ENCODE data around the gene LBHD2.
"Not testable (repeated sequence)": the region's sequence is repeated elsewhere in the genome, so short reads cannot be mapped to it uniquely, and the experiment has no call there.

LBHD2 gene

GRCh38 chr14:103112400-103113243 is 28.6 kb downstream of the LBHD2 start:
- no peak overlapping the region for H3K4me3 ChIP-seq (replicated peaks; ENCODE audit: low read depth, low read length)
- DNase-seq (ENCODE audit: low read depth) = no peak
- TF ChIP-seq CTCF (IDR thresholded peaks at IDR 0.05; ENCODE audit: low read length, missing control alignments) = no peak

- TF ChIP-seq CTCF (IDR thresholded peaks at IDR 0.05; ENCODE audit: low read length, missing control alignments) = no peak
- H3K4me3 ChIP-seq (replicated peaks; ENCODE audit: low read depth, low read length) = no peak overlapping the region
- DNase-seq (ENCODE audit: low read depth) = no peak
Measured at GRCh38 chr14:103113303-103113702, 29.3 kb downstream of the LBHD2 start.

GRCh38 chr14:103113774-103114173 is 29.8 kb downstream of the LBHD2 start:
- H3K4me3 ChIP-seq (replicated peaks; ENCODE audit: low read depth, low read length) = no peak overlapping the region
- no peak for TF ChIP-seq CTCF (IDR thresholded peaks at IDR 0.05; ENCODE audit: low read length, missing control alignments)
- no peak for DNase-seq (ENCODE audit: low read depth)

- DNase-seq (ENCODE audit: low read depth); H3K4me3 ChIP-seq (replicated peaks; ENCODE audit: low read depth, low read length): not testable (repeated sequence)
Measured at GRCh38 chr14:103115086-103115679, 31.2 kb downstream of the LBHD2 start.

GRCh38 chr14:103115845-103116572 is 32.0 kb downstream of the LBHD2 start:
- peak; percentile 43 for DNase-seq (ENCODE audit: low read depth)
- H3K4me3 ChIP-seq (replicated peaks; ENCODE audit: low read depth, low read length) = no peak overlapping the region
- no peak for TF ChIP-seq CTCF (IDR thresholded peaks at IDR 0.05; ENCODE audit: low read length, missing control alignments)

GRCh38 chr14:103116636-103117035 is 32.6 kb downstream of the LBHD2 start:
- H3K4me3 ChIP-seq (replicated peaks; ENCODE audit: low read depth, low read length) = no peak overlapping the region
- no peak for TF ChIP-seq CTCF (IDR thresholded peaks at IDR 0.05; ENCODE audit: low read length, missing control alignments)
- no peak for DNase-seq (ENCODE audit: low read depth)

GRCh38 chr14:103117499-103117898 is 33.5 kb downstream of the LBHD2 start:
- not testable (repeated sequence) for DNase-seq (ENCODE audit: low read depth); H3K4me3 ChIP-seq (replicated peaks; ENCODE audit: low read depth, low read length)

All from fibroblast of pulmonary artery (primary cell).